GM12872 (cell line): Measurements from ENCODE around the gene ATP5MC2.

Experiments used
- TF ChIP-seq, protein P1 (sequence below): IDR thresholded peaks from 3 replicates; pipeline ENCODE4 v1.5.1; 2011; ENCODE audit warnings: low read depth, mild to moderate bottlenecking, low read length, moderate library complexity; ENCODE audit not compliant: insufficient read depth

The ATP5MC2 gene

DNA sequence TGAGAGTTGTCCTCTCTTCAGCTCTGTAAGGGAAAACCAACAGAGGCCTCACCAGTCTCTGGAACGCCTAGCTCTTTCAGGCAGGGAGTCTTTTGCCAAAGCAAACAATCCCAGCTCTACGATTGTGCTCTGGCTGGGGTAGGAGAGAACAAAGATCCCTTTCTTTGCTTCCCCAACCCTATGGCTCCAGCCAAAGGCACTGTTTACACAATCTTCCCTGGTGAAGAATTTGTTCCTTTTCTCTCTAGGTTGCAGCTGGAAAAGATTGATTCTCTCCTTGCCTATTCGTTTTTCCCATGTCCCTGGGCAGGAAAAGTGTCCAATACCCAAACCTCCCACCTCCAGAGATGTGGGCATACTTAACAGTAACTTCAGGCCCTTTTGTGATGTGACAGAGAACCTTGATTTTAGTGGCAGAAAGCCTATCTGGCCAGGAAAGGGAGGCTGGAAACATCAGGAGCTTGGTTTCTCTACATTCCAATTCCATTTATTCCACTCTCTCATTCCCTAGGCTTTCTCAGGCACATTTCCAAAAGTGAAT lies 16.8 kb downstream of the ATP5MC2 start:
- TF ChIP-seq, protein P1, sequence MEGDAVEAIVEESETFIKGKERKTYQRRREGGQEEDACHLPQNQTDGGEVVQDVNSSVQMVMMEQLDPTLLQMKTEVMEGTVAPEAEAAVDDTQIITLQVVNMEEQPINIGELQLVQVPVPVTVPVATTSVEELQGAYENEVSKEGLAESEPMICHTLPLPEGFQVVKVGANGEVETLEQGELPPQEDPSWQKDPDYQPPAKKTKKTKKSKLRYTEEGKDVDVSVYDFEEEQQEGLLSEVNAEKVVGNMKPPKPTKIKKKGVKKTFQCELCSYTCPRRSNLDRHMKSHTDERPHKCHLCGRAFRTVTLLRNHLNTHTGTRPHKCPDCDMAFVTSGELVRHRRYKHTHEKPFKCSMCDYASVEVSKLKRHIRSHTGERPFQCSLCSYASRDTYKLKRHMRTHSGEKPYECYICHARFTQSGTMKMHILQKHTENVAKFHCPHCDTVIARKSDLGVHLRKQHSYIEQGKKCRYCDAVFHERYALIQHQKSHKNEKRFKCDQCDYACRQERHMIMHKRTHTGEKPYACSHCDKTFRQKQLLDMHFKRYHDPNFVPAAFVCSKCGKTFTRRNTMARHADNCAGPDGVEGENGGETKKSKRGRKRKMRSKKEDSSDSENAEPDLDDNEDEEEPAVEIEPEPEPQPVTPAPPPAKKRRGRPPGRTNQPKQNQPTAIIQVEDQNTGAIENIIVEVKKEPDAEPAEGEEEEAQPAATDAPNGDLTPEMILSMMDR: no peak

DNA sequence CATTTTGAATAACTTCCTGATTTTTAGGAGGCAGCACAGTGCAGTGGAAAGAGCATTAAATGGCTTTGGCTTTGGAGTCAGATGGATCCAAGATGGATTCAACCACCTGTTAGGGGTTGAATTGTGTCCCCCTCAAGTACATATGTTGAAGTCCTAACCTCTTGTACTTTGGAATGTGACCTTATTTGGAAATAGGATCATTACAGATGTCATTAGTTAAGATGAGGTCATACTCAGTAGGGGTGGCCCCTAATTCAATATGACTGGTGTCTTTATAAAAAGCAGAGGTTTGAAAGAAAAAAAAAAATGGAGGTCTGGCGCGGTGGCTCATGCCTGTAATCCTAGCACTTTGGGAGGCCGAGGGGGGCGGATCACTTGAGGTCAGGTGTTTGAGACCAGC lies 18.8 kb downstream of the ATP5MC2 start:
- TF ChIP-seq, protein P1: no peak

DNA sequence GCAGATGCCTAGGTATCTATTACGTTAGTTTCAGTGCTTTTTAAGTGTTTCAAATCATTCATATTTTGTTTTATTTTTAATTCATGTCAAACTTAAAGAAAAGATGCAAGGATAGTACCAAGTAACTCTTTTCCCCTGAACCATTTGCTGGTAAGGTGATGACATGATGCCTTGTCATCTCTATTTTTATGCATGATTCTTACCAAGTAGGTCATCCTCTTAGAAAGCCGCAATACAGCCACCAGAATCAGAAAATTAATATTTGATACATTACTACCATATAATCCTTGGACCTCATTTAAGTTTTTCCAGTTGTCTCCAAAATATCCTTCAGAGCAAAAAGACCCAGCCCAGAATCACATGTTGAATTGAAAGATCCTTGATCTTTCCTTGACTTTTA lies 22.3 kb downstream of the ATP5MC2 start:
- TF ChIP-seq, protein P1: no peak

DNA sequence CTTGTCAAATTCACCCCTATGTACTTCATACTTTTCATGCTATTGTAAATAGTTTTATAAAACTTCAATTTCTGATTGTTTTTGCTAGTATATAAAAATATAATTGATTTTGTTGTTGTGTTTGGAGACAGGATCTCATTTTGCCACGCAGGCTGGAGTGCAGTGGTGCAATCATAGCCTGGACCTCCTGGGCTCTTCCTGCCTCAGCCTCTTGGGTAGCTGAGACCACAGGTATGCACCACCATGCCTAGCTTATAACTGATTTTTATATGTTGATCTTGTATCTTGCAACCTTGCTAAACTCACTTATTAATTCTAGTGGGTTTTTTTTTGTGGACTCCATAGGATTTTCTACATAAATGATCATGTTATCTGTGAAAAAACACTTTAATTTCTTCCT lies 23.5 kb downstream of the ATP5MC2 start:
- TF ChIP-seq, protein P1: no peak

DNA sequence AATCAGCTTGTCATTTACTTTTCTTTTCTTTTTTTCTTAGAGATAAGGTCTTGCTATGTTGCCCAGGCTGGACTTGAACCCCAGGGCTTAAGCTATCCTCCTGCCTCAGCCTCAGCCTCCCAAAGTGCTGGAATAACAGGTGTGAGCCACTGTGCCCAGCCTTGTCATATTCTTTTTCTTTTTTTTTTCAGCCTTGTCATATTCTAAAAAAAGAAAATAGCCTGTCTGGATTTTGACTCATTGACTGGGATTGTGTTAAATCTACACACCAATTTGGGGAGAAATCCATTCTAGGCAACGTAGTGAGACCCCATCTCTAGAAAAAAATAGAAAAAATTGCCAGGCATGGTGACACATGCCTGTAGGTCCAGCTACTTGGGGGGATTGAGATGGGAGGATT lies 24.1 kb downstream of the ATP5MC2 start:
- TF ChIP-seq, protein P1: no peak

DNA sequence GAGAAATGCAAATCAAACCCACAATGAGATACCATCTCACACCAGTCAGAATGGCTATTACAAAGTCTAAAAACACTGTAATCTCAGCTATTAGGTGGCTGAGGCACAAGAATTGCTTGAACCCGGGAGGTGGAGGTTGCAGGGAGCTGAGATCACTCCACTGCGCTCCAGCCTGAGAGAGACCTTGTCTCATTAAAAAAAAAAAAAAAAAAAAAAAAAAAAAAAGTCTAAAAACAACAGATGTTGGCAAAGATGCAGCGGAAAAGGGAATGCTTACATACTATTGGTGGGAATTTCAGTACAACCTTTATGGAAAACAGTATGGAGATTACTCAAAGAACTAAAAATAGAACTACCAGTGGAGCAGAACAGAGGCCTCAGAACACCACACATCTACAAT lies 30.7 kb downstream of the ATP5MC2 start:
- TF ChIP-seq, protein P1: no peak

DNA sequence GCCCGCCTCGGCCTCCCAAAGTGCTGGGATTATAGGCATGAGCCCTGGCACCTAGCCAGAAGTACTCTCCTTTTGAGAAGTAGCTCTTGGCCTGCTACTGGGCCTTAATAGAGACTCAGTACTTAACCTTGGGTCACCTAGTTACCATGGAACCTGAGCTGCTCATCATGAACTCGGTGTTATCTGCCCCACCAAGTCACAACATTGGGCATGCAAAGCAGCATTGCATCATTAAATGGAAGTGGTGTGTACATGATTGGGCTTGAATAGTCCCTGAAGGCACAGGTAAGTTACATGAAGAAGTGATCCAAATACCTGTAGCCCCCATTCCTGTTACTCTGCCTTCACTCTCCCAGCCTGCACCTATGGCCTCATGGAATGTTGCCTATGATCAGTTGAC lies 31.8 kb downstream of the ATP5MC2 start:
- TF ChIP-seq, protein P1: no peak
